ENCODE data around the gene COQ7.

Gene COQ7

DNA sequence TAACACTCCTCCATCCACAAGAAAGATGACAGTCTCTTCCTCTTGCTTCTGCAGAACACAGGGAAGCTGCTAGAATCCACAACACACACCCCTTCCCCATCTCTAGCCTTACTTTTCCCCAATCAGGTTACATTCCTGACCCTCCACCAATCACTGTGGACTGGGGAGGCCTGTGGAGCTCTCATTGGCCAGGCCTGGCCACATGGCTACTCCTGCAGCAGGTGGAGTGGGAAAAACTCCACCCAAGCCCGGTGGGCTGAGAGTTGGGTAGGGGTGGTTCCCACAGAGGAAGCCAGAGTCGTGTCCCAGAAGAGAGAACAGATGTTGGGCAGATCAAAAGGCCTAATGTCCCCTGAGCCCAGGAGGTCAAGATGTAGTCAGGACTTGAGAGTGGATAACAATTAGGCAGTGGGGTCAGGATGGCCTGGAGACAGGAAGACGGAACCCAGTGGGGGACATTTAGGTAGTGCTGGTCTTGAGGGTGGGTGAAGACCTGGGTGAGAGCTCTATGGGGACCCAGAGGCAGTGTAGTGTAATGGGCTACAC is 22.1 kb downstream of the COQ7 start:
- no peak overlapping the region for H2AFZ ChIP-seq (ENCODE audit: low read depth, low read length, severe bottlenecking)
- H3F3A ChIP-seq (ENCODE audit: insufficient read depth): no peaks in the 10 kb centered on the region
- no peak overlapping the region for H3K9ac ChIP-seq (ENCODE audit: low read length)
- no peaks in the 10 kb centered on the region for H3K9me3 ChIP-seq (ENCODE audit: insufficient read depth, low read length)
- H3K36me3 ChIP-seq (ENCODE audit: low read length): no peaks in the 10 kb centered on the region
- no peak overlapping the region for H3K27ac ChIP-seq (ENCODE audit: low read depth, low read length)
- H3K9me2 ChIP-seq (replicated peaks; ENCODE audit: insufficient read depth, low read length): no peaks in the 10 kb centered on the region
- no peaks in the 10 kb centered on the region for H3K79me2 ChIP-seq (ENCODE audit: insufficient read depth, low read length)
- H3K27me3 ChIP-seq (ENCODE audit: low read length): no peaks in the 10 kb centered on the region
- H4K20me1 ChIP-seq (ENCODE audit: low read depth, low read length): no peaks in the 10 kb centered on the region
- H3K4me3 ChIP-seq (ENCODE audit: insufficient read depth, low read length, poor library complexity, severe bottlenecking): no peak overlapping the region
- no peak for TF ChIP-seq EZH2phosphoT487 (conservative IDR thresholded peaks at IDR 0.05; ENCODE audit: low read length)
- TF ChIP-seq, protein P1, sequence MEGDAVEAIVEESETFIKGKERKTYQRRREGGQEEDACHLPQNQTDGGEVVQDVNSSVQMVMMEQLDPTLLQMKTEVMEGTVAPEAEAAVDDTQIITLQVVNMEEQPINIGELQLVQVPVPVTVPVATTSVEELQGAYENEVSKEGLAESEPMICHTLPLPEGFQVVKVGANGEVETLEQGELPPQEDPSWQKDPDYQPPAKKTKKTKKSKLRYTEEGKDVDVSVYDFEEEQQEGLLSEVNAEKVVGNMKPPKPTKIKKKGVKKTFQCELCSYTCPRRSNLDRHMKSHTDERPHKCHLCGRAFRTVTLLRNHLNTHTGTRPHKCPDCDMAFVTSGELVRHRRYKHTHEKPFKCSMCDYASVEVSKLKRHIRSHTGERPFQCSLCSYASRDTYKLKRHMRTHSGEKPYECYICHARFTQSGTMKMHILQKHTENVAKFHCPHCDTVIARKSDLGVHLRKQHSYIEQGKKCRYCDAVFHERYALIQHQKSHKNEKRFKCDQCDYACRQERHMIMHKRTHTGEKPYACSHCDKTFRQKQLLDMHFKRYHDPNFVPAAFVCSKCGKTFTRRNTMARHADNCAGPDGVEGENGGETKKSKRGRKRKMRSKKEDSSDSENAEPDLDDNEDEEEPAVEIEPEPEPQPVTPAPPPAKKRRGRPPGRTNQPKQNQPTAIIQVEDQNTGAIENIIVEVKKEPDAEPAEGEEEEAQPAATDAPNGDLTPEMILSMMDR (IDR thresholded peaks at IDR 0.05; ENCODE audit: insufficient read depth, low read length, poor library complexity, severe bottlenecking): no peak
- H3K4me2 ChIP-seq (ENCODE audit: low read depth, low read length, poor library complexity, severe bottlenecking): no peak overlapping the region

DNA sequence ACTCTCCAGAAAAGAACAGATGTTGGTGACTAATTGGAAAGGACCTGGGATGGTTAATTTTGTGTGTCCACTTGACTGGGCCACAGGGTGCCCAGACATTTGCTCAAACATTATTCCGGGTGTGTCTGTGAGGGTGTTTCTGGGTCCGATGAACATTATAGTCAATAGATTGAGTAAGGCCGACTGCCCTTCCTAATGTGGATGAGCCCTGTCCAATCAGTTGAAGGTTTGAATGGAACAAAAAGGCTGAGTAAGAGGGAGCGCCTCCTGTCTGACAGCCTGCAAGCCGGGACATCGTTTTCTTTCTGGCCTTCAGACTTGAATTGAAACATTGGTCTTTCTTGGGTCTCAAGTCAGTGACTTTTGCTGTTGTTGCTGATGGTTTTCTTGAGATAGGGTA is 23.5 kb downstream of the COQ7 start:
- Histone ChIP-seq H3K36me3 (ENCODE audit: low read length) (no peaks in the 10 kb centered on the region), H3K9me3 (ENCODE audit: insufficient read depth, low read length) (no peaks in the 10 kb centered on the region), H4K20me1 (ENCODE audit: low read depth, low read length) (no peaks in the 10 kb centered on the region), H3K9ac (ENCODE audit: low read length) (no peak overlapping the region), H3K27ac (ENCODE audit: low read depth, low read length) (no peak overlapping the region), H2AFZ (ENCODE audit: low read depth, low read length, severe bottlenecking) (no peak overlapping the region), H3F3A (ENCODE audit: insufficient read depth) (no peaks in the 10 kb centered on the region), H3K4me3 (ENCODE audit: insufficient read depth, low read length, poor library complexity, severe bottlenecking) (no peak overlapping the region), H3K4me2 (ENCODE audit: low read depth, low read length, poor library complexity, severe bottlenecking) (no peak overlapping the region), H3K79me2 (ENCODE audit: insufficient read depth, low read length) (no peaks in the 10 kb centered on the region), H3K27me3 (ENCODE audit: low read length) (no peaks in the 10 kb centered on the region), H3K9me2 (replicated peaks; ENCODE audit: insufficient read depth, low read length) (no peaks in the 10 kb centered on the region)
- no peak for TF ChIP-seq EZH2phosphoT487 (conservative IDR thresholded peaks at IDR 0.05; ENCODE audit: low read length)
- TF ChIP-seq, protein P1 (IDR thresholded peaks at IDR 0.05; ENCODE audit: insufficient read depth, low read length, poor library complexity, severe bottlenecking): no peak

DNA sequence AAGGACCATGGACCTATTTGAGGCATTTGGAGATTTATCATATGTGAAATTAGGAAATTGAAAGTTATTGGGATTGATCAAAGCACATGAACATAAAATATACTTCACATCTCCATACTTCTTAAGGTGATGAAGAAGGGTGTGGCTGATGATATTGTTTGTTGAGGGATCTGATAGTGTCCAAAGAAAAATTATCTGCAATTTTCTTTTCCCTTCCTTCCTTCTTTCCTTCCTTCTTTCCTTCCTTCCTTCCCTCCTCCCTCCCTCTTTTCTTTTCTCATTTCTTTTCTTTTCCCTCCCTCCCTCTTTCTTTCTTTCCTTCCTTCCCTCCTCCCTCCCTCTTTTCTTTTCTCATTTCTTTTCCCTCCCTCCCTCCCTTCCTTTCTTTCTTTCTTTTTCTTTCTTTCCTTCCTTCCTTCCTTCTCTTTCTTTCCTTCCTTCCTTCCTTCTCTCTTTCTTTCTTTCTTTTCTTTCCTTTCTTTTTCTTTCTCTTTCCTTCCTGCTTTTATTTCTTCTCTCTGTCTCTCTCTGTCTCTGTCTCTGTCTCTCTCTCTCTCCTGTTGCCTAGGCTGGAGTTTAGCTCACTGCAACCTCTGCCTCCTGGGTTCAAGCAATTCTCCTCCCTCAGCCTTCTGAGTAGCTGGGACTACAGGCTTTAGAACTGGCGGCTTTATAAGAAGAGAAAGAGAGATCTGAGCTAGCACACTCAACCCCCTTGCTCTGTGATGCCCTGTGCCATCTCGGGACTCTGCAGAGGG is 25.4 kb downstream of the COQ7 start:
- H2AFZ ChIP-seq (ENCODE audit: low read depth, low read length, severe bottlenecking): no peak overlapping the region
- no peak overlapping the region for H3K4me2 ChIP-seq (ENCODE audit: low read depth, low read length, poor library complexity, severe bottlenecking)
- H3F3A ChIP-seq (ENCODE audit: insufficient read depth): no peaks in the 10 kb centered on the region
- H3K27ac ChIP-seq (ENCODE audit: low read depth, low read length): no peak overlapping the region
- no peak overlapping the region for H3K9ac ChIP-seq (ENCODE audit: low read length)
- no peaks in the 10 kb centered on the region for H3K27me3 ChIP-seq (ENCODE audit: low read length)
- no peaks in the 10 kb centered on the region for H3K9me2 ChIP-seq (replicated peaks; ENCODE audit: insufficient read depth, low read length)
- no peak overlapping the region for H3K4me3 ChIP-seq (ENCODE audit: insufficient read depth, low read length, poor library complexity, severe bottlenecking)
- H3K36me3 ChIP-seq (ENCODE audit: low read length): no peaks in the 10 kb centered on the region
- no peak for TF ChIP-seq EZH2phosphoT487 (conservative IDR thresholded peaks at IDR 0.05; ENCODE audit: low read length)
- TF ChIP-seq, protein P1 (IDR thresholded peaks at IDR 0.05; ENCODE audit: insufficient read depth, low read length, poor library complexity, severe bottlenecking): no peak
- H3K9me3 ChIP-seq (ENCODE audit: insufficient read depth, low read length): no peaks in the 10 kb centered on the region
- no peaks in the 10 kb centered on the region for H3K79me2 ChIP-seq (ENCODE audit: insufficient read depth, low read length)
- H4K20me1 ChIP-seq (ENCODE audit: low read depth, low read length): no peaks in the 10 kb centered on the region
